Posterior cingulate gyrus (tissue), 11 donors: ENCODE results near the gene NRG2.
A peak's percentile ranks its signal among the peaks of the same experiment; 100 is the strongest.

Experiments
- DNase-seq, 10 donors: peaks; one replicate each; pipeline versions ENCODE4 v3.0.0 to v3.0.0-alpha.2; 2020 to 2021; ENCODE audit warnings: mixed read lengths in 3 of 10
- intact Hi-C: fragments of 100-400 bp; cut with DNase I; formaldehyde crosslinking; loops from one replicate; pipeline ENCODE4 v1.15.1; 2023

The NRG2 gene

GRCh38 chr5:139975942-139976341 is 67.2 kb downstream of the NRG2 start:
- intact Hi-C loops = no loop called here

GRCh38 chr5:139975306-139975705 is 67.8 kb downstream of the NRG2 start:
- no peak for DNase-seq
- intact Hi-C loops = no loop called here

More at GRCh38 chr5:139975942-139976341, 67.2 kb downstream of the NRG2 start:
- DNase-seq = no peak

GRCh38 chr5:139974661-139975060 is 68.4 kb downstream of the NRG2 start:
- DNase-seq = no peak
- intact Hi-C loops = no loop called here

GRCh38 chr5:139971202-139971725 is 71.8 kb downstream of the NRG2 start:
- intact Hi-C loops = no loop called here
- DNase-seq = no peak

GRCh38 chr5:139969318-139969717 is 73.8 kb downstream of the NRG2 start:
- intact Hi-C loops = loop anchor here (1.0 to 5.0 kb wide), 2 partner anchors 102 to 182 kb away; no protein-coding TSS in a partner anchor
- no peak for DNase-seq

GRCh38 chr5:139968547-139969261 is 74.4 kb downstream of the NRG2 start:
- intact Hi-C loops = loop anchor here (1.0 to 5.0 kb wide), 2 partner anchors 101 to 181 kb away; no protein-coding TSS in a partner anchor
- DNase-seq = peak; percentile 76 to 98 (median 90)

GRCh38 chr5:139967353-139967752 is 75.7 kb downstream of the NRG2 start:
- peak in 1 of 10 donors; percentile 43 for DNase-seq

GRCh38 chr5:139966856-139967255 is 76.2 kb downstream of the NRG2 start:
- peak in 1 of 10 donors; percentile 67 for DNase-seq
- intact Hi-C loops = loop anchor here (5.0 kb wide), 1 partner anchor 100 kb away; no protein-coding TSS in a partner anchor

More at GRCh38 chr5:139967353-139967752, 75.7 kb downstream of the NRG2 start:
- intact Hi-C loops = loop anchor here (5.0 kb wide), 1 partner anchor 100 kb away; no protein-coding TSS in a partner anchor

- intact Hi-C loops = loop anchor here (5.0 kb wide), 1 partner anchor 98 kb away; no protein-coding TSS in a partner anchor
- peak in 1 of 10 donors; percentile 43 for DNase-seq
Measured at GRCh38 chr5:139964994-139965565, 78.0 kb downstream of the NRG2 start.

GRCh38 chr5:139964266-139964993 is 78.7 kb downstream of the NRG2 start:
- DNase-seq = no peak
- intact Hi-C loops = no loop called here

GRCh38 chr5:139962445-139962844 is 80.7 kb downstream of the NRG2 start:
- intact Hi-C loops = no loop called here
- no peak for DNase-seq

GRCh38 chr5:139961435-139962157 is 81.5 kb downstream of the NRG2 start:
- DNase-seq = peak in 1 of 10 donors; percentile 67
- intact Hi-C loops = no loop called here

- no peak for DNase-seq
- intact Hi-C loops = no loop called here
Measured at GRCh38 chr5:139960723-139961383, 82.2 kb downstream of the NRG2 start.

GRCh38 chr5:139958432-139959148 is 84.5 kb downstream of the NRG2 start:
- intact Hi-C loops = no loop called here
- no peak for DNase-seq

GRCh38 chr5:139956342-139956741 is 86.8 kb downstream of the NRG2 start:
- DNase-seq = peak in 1 of 10 donors; percentile 64
- intact Hi-C loops = no loop called here

GRCh38 chr5:139955616-139956273 is 87.4 kb downstream of the NRG2 start:
- peak in 1 of 10 donors; percentile 41 for DNase-seq
- intact Hi-C loops = no loop called here

GRCh38 chr5:139955053-139955605 is 88.0 kb downstream of the NRG2 start:
- intact Hi-C loops = no loop called here
- no peak for DNase-seq

GRCh38 chr5:139954462-139954861 is 88.6 kb downstream of the NRG2 start:
- intact Hi-C loops = no loop called here
- DNase-seq = peak in 1 of 10 donors; percentile 61
